C4-2B (cell line): ENCODE measurements around the gene IFNK.

Experiments
- ZFX ChIP-seq: fragments of 450-650 bp; IDR thresholded peaks from 2 replicates; pipeline ENCODE4 v1.6.1; 2017
- TF ChIP-seq, protein P1 (sequence below): fragments of 450-650 bp; conservative IDR thresholded peaks from 2 replicates; pipeline ENCODE4 v1.5.1; 2017; ENCODE audit warnings: mild to moderate bottlenecking

GRCh38 chr9:27534658-27535209, 10.6 kb downstream of the IFNK start:
- TF ChIP-seq, protein P1, sequence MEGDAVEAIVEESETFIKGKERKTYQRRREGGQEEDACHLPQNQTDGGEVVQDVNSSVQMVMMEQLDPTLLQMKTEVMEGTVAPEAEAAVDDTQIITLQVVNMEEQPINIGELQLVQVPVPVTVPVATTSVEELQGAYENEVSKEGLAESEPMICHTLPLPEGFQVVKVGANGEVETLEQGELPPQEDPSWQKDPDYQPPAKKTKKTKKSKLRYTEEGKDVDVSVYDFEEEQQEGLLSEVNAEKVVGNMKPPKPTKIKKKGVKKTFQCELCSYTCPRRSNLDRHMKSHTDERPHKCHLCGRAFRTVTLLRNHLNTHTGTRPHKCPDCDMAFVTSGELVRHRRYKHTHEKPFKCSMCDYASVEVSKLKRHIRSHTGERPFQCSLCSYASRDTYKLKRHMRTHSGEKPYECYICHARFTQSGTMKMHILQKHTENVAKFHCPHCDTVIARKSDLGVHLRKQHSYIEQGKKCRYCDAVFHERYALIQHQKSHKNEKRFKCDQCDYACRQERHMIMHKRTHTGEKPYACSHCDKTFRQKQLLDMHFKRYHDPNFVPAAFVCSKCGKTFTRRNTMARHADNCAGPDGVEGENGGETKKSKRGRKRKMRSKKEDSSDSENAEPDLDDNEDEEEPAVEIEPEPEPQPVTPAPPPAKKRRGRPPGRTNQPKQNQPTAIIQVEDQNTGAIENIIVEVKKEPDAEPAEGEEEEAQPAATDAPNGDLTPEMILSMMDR, result no peak
- no peak for TF ChIP-seq ZFX
